Prostate gland (tissue), 2 donors: ENCODE results near the gene SHROOM3.

Source experiments
- CTCF ChIP-seq, 4 experiments: fragments of 200-600 bp in 2 of 4; fragments of 450-650 bp in 2 of 4; sonication (generic) in 2 of 4; IDR thresholded peaks; 1 replicate in 3 of 4; 2 replicates in 1 of 4; pipeline ENCODE4 v1.5.1; 2016 to 2019; ENCODE audit warnings: antibody characterized with exemption in 4 of 4, mild to moderate bottlenecking in 2 of 4, moderate library complexity in 2 of 4
- POLR2A ChIP-seq: fragments of 450-650 bp; IDR thresholded peaks from one replicate; pipeline ENCODE4 v1.6.1; 2016; ENCODE audit warnings: antibody characterized with exemption, mild to moderate bottlenecking
- POLR2AphosphoS5 ChIP-seq: sonication (generic); formaldehyde crosslinking; IDR thresholded peaks from one replicate; pipeline ENCODE4 v1.6.1; 2017; ENCODE audit warnings: antibody characterized with exemption

GRCh38 chr4:76459291-76459723 lies 24.3 kb downstream of the SHROOM3 start:
- TF ChIP-seq CTCF (IDR thresholded peaks at IDR 0.05) (no peak), POLR2AphosphoS5 (no peak), POLR2A (no peak)
